HL-60/S4 treated with phorbol 12-myristate 13-acetate at 8.2 ng/mL for 4 days and 3 days (cell line): ENCODE results near the gene SRPRB.

Experiments used
- in situ Hi-C: fragments of 300-500 bp; cut with MboI; formaldehyde crosslinking; loops from 2 replicates; pipeline ENCODE4 v1.15.0; 2022; ENCODE audit warnings: low sequenced_read_pairs

Gene SRPRB

GRCh38 chr3:133825969-133826727 lies 20.5 kb downstream of the SRPRB start:
- in situ Hi-C loops: loop anchor here (10.0 kb wide), 1 partner anchor 89 kb away; no protein-coding TSS in a partner anchor

GRCh38 chr3:133827136-133827535 lies 21.5 kb downstream of the SRPRB start:
- in situ Hi-C loops: loop anchor here (10.0 kb wide), 1 partner anchor 88 kb away; no protein-coding TSS in a partner anchor

GRCh38 chr3:133827684-133828083 lies 22.1 kb downstream of the SRPRB start:
- in situ Hi-C loops: loop anchor here (10.0 kb wide), 1 partner anchor 87 kb away; no protein-coding TSS in a partner anchor

- in situ Hi-C loops: loop anchor here (10.0 kb wide), 1 partner anchor 86 kb away; no protein-coding TSS in a partner anchor
These were observed 23.1 kb downstream of the SRPRB start for GRCh38 chr3:133828576-133829309.

GRCh38 chr3:133829310-133829707 lies 23.7 kb downstream of the SRPRB start:
- in situ Hi-C loops: loop anchor here (10.0 kb wide), 1 partner anchor 85 kb away; no protein-coding TSS in a partner anchor

- in situ Hi-C loops: no loop called here
These were observed 24.5 kb downstream of the SRPRB start for GRCh38 chr3:133830071-133830470.

- in situ Hi-C loops: no loop called here
These were observed 26.6 kb downstream of the SRPRB start for GRCh38 chr3:133831966-133832801.

GRCh38 chr3:133832802-133833144 lies 27.2 kb downstream of the SRPRB start:
- in situ Hi-C loops: no loop called here

- in situ Hi-C loops: no loop called here
These were observed 27.7 kb downstream of the SRPRB start for GRCh38 chr3:133833267-133833666.

- in situ Hi-C loops: no loop called here
These were observed 28.4 kb downstream of the SRPRB start for GRCh38 chr3:133833880-133834620.

- in situ Hi-C loops: no loop called here
These were observed 29.2 kb downstream of the SRPRB start for GRCh38 chr3:133834621-133835417.

- in situ Hi-C loops: no loop called here
These were observed 29.8 kb downstream of the SRPRB start for GRCh38 chr3:133835418-133835743.

- in situ Hi-C loops: no loop called here
These were observed 30.3 kb downstream of the SRPRB start for GRCh38 chr3:133835961-133836360.

GRCh38 chr3:133836497-133837158 lies 31.0 kb downstream of the SRPRB start:
- in situ Hi-C loops: no loop called here

GRCh38 chr3:133837487-133838295 lies 32.1 kb downstream of the SRPRB start:
- in situ Hi-C loops: no loop called here

GRCh38 chr3:133838296-133838789 lies 32.7 kb downstream of the SRPRB start:
- in situ Hi-C loops: no loop called here

- in situ Hi-C loops: no loop called here
These were observed 33.5 kb downstream of the SRPRB start for GRCh38 chr3:133838916-133839800.
